ENCODE results near the gene AP1AR.
"Not testable (repeated sequence)": the region's sequence is repeated elsewhere in the genome, so short reads cannot be mapped to it uniquely, and the experiment has no call there.

AP1AR gene, protein sequence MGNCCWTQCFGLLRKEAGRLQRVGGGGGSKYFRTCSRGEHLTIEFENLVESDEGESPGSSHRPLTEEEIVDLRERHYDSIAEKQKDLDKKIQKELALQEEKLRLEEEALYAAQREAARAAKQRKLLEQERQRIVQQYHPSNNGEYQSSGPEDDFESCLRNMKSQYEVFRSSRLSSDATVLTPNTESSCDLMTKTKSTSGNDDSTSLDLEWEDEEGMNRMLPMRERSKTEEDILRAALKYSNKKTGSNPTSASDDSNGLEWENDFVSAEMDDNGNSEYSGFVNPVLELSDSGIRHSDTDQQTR

DNA sequence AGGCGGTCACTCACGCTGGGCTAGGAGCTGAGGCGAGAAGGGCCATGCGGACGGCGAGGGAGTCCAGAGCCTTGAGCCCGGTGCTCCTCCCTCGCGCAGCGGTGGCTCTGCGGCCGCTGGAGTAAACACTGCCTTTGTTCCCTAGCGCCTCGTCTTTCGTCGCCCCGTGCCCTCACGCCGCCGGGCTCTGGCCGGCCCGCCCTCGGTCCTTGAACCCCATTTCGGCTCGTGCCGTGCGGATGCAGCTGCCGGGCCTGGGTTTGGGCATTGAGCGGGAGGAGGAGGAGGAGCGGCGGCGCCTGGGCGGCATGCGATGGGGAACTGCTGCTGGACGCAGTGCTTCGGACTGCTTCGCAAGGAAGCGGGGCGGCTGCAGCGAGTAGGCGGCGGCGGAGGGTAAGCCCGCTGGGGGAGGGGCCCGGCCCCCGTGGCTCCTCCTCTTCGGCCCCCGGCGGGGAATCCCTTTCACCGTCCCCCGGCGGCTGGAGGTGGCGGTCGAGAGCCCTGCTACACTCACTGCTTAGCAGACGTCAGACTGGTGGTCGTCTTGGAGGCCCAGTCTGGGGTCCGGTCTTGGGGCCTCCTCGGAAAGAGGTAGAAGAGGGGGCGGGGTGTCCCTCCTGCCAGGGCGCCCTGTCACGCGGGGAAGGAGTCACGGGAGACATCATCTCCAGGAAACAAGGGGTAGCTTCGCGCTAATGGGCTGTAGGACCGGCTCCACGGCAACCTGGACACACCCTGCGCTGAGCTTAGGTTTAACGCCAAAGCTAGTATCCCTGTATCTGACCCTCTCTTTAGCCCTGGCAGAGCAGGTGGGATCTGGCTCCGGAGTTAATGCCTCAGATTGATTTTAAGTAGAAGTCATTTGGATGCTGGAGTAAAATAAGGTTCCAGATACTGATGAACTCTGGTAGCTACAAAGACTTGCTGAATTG is at the start of gene AP1AR:
Gene AP1AR (plus strand): TSS at position 9 of the 935 bp plus-strand sequence. CDS start 305 bp downstream, at position 314.
- peak; percentile 33 to 74 (median 61) for DNase-seq (ENCODE audit: low read depth in 4 of 4, low spot score in 1 of 4)

DNA sequence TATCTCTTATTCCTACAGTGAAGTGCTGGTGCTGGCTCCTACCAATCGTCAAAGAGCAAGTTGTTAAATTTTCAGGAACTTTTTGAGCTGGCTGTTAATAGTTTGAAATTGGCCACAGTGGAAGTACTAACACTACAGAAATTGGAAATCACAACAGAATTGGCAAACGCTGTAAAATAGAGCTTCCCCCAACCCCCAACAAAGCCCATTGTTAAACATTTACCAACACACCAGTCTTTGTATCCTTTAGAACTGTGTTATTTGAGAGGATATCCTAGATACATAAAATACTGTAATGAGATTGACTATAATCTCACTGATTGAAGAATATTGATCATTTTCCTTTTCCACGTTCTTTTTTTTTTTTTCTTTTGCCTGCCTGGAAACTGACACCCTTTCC is 49.0 kb upstream of the AP1AR start:
- DNase-seq (ENCODE audit: low read depth in 4 of 4, low spot score in 1 of 4), result no peak

DNA sequence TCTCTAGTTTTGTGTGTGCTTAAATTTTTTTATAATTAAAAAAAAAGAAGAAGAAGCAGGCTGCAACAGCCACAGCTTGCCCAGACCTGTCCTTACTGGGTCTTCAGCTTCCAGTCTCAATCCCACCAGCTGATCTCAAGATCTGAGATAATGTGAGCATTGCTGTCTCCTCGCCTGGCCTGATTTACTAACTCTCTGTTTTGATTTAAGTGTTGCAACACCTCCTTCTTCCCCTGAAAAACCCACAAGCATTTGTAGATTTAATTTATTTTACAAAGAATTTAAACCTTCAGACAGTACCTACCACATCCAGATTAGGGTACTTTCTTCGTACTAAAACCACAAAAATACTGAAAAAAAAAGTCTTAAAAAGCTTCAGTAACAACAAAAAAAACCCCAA is 48.3 kb upstream of the AP1AR start:
- no peak for DNase-seq (ENCODE audit: low read depth in 4 of 4, low spot score in 1 of 4)

DNA sequence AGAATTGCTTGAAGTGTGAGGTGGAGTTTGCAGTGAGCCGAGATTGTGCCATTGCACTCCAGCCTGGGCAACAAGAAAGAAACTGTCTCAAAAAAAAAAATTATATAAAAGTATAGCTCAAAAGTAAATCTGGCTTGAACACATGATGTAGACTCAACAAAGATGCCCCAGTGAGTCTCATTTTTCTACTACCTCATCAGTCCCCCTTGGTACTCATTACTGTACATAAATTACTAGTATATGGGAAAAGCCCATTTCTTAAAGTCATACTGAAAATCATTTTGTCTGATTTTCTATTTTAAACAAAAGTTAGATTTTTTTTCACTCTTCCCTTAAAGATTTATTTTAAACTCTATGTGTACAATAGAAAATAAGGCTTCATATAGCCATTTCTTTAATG is 47.1 kb upstream of the AP1AR start:
- DNase-seq (ENCODE audit: low read depth in 4 of 4, low spot score in 1 of 4), result no peak

DNA sequence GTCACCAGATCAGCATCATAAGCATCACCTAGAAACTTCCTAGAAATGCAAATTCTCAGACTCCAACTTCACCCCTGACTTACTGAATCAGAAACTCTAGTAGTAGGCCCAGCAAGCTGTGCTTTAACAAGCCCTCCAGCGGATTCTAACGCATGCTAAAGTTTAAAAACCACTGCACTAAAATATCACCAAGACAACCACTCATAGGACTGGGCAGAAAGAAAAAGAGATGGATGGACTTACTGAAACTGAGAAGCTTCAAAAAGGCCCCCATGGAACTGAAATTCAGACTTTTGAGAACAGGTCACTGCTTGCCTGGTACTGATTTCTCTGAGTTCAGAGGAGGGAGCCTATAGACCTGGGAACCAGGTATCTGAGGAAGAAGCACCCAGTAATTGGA is 46.3 kb upstream of the AP1AR start:
- DNase-seq (ENCODE audit: low read depth in 4 of 4, low spot score in 1 of 4), result no peak

DNA sequence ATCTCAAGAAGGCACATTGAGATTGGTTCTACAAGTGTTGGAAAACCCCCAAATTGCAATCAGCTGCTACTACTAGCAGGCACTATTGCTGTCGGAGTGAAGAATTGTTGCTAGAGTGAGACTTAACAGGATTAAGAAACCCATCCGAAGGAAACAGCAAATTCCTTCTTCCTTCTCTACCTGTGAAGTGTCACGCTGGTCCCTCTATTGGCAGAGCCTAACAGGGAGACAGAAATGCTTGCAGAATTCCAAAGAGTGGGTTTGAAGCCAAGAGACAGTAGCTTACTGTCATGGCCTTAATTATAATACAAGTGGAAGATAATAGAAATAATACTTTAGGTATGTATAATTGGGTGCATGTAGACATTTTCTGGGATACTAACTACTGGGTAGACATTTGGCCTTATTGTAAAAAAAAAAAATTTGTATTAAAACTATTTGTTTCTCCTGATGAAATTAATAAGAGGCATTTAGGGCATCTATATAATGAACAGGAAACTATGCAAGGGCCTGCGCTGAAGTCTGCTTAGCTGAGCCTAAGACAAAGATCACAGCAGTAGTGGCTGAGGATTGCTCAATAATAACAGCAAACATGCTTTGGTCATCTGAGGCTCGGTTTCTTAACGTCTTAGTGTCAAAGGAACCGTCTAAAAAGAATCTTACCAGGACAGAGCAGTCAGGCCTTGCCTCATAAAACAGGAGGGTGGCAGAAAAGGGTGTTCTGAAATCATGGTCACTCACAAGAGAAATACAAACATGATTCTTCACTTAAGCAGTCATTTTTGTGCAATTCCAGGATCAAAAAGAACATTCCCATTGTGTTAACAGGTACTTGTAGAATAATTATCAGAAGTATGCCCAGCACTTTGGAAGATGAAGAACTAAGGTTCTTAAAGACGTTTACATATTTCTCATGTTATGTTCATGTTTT is 45.6 kb upstream of the AP1AR start:
- no peak for DNase-seq (ENCODE audit: low read depth in 4 of 4, low spot score in 1 of 4)

DNA sequence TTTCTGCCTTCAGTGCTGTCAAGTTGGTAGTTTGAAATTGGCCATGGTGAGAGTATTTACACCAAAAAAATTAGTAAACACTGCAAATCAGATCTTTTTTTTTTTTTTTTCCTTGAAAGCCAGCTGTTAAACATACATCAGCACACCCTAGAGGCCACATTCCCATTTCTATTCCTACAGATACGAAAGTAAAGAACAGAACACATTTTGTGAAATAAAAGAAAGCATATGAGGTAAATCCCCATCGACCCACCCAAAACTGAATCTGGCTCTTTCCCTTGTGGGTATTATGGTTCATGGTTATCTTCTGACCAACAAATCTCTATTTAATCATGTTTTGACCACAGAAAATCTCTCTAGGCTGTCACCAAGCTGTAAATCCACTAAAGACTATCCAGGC is 41.8 kb upstream of the AP1AR start:
- DNase-seq (ENCODE audit: low read depth in 4 of 4, low spot score in 1 of 4), result no peak

DNA sequence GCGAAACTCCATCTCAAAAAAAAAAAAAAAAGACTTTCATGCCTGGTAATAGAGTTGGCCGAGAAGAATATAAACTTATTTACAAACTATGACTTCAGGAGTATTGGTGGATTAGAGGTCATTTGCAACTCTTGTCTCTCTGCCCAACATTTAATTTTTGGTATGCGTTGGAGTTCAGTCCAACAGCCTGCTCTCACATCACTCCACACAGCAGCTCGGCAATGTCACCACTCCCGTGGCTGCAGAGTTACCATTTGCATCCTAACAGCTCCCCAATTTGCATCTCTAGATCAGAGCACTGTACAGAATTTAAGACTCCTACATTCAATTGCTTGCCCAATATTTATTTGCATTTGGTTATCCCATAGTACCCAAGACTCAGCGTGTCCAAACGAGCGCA is 40.9 kb upstream of the AP1AR start:
- DNase-seq (ENCODE audit: low read depth in 4 of 4, low spot score in 1 of 4), result no peak

DNA sequence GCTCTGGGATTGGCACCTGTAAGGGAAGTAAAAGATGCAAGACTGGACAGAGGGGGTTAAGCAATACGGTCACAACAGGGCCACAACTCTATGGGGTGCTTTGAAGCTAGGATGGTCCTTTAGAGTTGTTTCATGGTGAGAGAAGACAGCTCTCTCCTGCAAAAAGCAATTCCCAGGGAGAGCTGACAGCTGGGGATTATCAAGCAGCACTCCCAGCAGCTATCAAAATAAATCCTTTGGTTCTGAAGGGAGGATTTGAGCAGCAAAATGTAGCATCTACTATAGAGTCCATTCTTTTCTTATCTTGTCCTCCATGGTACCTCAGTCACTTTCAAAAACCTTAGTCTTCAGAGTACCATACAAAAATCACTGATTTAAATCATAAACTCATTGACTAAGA is 35.1 kb upstream of the AP1AR start:
- no peak for DNase-seq (ENCODE audit: low read depth in 4 of 4, low spot score in 1 of 4)

DNA sequence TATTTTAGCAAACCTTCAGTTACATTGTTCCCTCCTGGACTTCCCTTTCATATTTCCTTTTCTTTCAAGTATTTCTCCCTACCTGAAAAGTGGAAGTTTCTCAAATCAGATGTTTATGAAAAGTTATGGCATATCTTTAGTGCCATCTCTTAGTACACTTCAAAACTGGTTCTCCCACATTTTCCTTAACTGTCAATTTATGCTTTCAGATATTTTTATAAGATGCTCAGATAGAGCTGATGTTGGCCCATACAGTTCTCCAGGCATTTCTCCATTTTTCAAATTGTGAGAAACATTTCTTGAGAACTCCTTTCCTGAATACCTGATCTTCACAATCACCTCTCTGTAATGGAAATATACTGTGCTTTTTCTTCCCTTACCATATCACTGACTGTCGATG is 32.5 kb upstream of the AP1AR start:
- no peak for DNase-seq (ENCODE audit: low read depth in 4 of 4, low spot score in 1 of 4)

DNA sequence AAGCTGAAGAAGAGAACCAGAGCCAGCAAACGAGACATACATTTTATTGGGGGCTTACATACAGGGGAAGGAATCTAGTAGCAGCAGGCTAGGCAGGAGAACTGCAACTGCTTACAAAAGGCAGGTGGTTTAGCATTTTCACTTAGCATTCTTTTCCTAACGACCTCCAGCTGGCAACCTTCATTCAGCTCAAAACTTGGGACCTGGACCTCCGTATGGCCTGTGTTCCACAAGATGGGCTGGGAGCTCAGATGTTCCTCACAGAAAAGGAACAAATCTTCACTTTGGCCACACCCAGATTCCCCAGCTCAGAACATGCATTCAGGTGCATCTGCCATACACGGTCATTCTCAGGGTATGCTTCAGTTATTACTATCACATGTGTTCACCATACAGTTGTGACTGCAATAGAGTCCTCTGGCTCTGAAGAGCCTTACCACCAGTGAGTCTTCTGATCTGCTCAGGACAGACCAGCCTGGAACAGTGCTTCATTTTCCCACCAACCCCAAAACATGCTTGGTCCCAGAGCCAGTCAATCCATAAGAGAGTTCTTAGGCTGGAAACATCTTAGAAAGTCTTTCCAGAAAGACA is 29.6 kb upstream of the AP1AR start:
- no peak for DNase-seq (ENCODE audit: low read depth in 4 of 4, low spot score in 1 of 4)

DNA sequence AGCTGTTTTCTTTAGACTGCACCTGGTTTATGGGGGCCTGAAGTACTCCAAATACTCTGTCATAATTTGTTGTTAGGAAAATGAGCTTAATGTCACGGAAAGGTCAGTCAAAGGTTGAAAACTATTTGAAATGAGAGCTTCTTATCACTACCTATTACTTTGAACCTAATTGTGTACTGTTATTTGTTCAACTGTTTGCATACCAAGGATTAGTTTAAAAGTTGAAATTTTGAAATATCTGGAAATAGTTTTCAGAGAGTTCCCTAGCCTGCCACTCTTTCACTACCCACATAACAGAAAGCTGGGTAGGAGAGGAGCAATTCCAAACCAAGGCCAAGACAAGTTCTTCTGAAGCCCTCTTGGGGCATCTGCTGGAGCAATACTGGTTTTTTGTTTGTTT is 28.0 kb upstream of the AP1AR start:
- DNase-seq (ENCODE audit: low read depth in 4 of 4, low spot score in 1 of 4), result no peak

DNA sequence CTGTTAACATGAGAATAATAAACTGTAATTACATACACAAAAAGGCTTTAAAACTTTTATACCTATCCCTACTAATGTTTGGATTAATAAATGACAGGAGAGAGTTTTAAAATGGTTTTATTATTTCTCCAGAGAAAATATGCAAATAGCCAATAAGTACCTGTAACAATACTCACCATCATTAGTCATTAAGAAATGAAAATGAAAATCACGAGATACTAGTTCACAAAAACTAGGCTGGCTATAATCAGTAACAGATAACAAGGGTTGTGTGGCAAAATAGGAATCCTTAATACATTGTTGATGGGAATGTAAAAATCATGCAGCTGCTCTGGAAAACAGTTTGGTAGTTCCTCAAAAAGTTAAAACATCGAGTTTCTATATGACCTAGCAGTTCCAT is 25.2 kb upstream of the AP1AR start:
- DNase-seq (ENCODE audit: low read depth in 4 of 4, low spot score in 1 of 4), result no peak

DNA sequence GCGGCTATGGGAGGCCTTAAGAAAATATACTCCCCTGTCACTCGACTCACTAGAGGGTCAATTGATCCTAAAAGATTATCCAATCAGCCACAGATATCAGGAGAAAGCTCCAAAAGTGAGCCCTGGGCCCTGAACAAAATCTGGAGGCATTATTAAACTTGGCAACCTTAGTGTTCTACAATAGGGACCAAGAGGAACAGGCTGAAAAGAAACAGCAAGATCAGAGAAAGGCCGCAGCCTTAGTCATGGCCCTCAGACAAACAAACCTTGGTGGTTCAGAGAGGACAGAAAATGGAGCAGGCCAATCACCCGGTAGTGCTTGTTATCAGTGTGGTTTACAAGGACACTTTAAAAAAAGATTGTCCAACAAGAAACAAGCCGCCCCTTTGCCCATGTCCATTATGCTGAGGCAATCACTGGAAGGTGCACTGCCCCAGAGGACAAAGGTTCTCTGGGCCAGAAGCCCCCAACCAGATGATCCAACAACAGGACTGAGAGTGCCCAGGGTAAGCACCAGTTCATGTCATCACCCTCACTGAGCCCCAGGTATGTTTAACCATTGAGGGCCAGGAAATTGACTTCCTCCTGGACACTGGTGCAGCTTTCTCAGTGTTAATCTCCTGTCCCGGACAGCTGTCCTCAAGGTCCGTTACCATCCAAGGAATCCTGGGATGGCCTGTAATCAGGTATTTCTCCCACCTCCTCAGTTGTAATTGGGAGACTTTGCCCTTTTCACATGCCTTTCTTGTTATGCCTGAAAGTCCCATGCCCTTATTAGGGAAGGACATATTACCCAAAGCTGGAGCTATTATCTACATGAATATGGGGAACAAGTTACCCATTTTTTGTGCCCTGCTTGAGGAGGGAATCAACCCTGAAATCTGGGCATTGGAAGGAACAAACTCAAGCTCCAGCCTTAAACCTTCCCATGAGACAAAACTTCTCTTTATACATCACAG is 23.2 kb upstream of the AP1AR start:
- DNase-seq (ENCODE audit: low read depth in 4 of 4, low spot score in 1 of 4), result not testable (repeated sequence)

DNA sequence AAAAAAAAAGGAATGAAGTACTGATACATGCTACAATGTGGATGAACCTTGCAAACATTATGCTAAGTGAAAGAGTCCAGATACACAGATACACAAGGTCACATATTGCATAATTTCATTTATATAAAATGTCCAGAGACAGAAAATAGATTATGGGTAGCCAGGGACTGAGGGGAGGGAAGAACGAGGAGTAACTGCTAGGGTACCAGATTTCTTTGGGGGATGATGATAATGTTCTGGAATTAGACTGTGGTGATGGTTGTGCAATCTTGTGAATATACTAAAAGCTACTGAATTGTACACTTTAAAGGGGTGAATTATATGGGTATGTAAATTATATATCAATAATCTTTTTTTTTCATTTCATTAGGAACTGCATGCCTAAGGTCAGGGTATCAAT is 20.8 kb upstream of the AP1AR start:
- DNase-seq (ENCODE audit: low read depth in 4 of 4, low spot score in 1 of 4), result no peak

DNA sequence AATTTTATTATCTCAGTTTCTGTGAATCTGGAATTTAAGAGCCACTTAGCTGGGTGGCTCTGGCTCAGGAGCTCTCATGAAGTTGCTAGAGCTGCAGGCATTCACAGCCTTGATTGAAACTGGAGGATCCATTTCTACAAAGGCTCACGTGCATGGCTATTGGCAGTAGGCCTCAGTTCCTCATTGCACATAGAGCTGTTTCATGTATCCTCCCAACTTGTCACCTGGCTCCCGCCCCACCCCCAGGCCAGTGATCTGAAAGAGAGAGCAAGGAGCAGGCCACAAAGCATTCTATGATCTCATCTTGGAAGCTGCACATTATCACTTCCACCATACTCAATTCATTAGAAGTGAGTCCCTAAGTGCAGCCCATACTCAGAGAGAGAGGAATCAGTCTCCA is 18.5 kb upstream of the AP1AR start:
- DNase-seq (ENCODE audit: low read depth in 4 of 4, low spot score in 1 of 4), result no peak

DNA sequence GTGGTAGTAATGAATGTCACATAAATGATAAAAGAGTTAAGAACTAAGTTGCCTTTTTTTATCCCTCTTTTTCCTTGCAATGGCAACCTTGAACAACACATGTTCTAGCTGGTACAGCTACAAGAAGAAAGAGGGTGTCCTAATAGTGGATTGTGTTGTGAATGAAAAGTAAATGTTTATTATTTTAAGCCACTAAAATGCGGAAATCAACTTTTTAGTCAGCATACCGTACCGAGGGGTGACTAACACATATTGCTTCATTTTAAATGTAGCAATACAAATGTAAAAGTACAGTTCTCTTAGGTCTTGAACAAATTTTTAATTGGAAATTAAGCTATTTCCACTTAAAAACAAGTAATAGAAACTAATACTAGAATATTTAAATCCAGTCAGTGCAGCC is 17.7 kb upstream of the AP1AR start:
- DNase-seq (ENCODE audit: low read depth in 4 of 4, low spot score in 1 of 4), result no peak

DNA sequence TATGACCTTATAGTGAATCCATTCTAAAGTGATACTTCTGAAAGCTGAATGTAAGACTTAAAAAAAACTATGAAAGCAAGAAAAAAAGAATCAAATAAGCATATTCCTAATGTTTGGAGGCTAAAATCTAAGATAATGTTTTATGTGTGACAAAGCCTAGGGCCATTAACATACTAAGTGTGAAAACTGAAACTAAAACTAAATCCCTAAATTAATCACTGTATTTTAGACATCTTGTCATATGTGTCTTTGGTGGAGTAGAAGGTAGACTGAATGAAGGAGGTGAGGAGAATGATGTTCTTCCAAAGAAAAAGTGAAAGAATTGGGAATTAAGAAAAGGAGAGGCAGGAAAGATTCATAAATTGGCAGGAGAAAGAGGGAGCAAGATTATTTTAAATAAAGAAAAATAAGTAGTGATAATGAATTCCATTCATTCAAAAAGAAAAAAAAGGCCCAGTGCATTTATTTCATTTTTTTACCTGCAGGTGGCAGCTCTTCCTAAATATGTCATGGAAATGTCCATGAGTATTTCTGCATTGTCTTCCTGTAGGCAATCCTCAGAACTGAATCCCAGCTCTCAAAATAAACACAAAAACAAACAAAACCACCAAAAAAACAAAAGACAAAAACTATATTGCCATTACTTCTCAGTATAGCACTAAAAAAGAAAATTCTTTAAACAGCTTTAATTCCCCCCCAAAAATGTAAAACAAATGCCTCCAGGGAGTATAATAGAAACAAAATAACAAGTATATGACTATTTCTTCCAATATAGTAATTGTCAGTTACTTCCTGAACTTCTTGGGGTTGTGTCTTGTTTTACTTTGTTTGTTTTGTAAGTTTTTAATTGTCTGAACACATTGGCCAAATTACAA is 17.0 kb upstream of the AP1AR start:
- DNase-seq (ENCODE audit: low read depth in 4 of 4, low spot score in 1 of 4), result no peak

DNA sequence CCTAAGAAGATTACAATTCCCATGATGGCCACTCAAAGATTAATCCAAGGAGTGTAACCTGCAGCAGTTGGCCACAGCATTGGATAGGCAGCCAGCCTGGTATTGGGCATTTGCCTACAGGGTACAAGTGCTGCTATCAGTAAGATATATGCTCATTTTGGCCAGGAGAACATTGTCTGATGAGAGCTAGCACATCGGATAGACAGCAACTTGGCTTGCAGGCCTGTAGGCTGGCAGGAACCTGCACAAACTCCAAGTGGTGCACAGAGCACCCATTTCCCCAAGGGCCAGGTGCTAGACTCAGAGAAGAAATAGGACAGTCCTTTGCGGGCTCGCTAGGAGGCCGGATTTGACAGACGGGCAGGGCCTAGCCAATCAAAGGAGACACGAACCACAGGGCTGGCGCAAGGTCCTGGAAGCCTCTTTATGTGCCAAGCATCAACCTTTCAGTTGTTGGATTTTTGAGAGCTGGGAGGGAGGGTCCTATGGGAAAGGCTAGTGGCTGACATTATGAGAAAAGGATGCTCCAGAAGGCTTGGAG is 11.7 kb upstream of the AP1AR start:
- DNase-seq (ENCODE audit: low read depth in 4 of 4, low spot score in 1 of 4), result no peak
